ENCODE measurements around the gene PLAC8. TPM values are rescaled to one million over a fixed set of nuclear protein-coding genes. Genes with fewer than 3 reads are reported as not detected.

PLAC8 gene
- total RNA-seq, 1 experiment from 2014 or later, result 1.6 TPM

DNA sequence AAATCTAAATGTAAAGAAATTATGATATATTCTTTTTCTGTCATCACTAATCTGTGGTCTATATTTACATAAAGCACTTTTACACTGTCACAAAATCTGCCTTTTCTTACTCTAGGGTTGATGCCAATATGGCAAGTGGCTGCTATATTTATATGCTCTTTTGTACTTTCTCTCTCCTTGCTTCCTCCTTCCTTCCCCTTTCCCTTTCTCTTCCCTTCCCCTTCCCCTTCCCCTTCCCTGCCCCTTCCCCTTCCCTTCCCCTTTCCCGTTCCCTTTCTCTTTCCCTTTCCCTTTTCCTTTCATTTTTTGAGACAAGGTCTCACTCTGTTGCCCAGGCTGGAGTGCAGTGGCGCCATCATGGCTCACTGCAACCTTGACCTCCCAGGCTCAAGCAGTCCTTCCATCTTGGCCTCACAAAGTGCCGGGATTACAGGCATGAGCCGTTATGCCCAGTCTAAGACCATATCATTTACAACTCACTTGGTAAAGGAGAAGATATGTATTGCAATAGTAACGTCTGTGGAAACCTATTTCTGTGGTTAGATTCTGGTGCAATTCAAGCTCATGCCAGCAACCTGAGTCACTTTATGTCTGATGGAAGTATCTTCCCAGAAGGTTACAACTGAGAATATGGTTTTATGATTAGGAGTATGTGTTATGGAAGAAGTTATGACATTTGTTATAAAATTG lies 13.9 kb upstream of the PLAC8 start:
- Histone ChIP-seq H3K27ac (ENCODE audit: low read length) (no peak overlapping the region), H3K79me2 (ENCODE audit: low read length) (no peaks in the 10 kb centered on the region), H3K4me2 (ENCODE audit: low read length) (peak overlapping the region; percentile 31; the same call in 1 of the 2 replicates), H2AFZ (ENCODE audit: low read length) (no peak overlapping the region), H3K27me3 (ENCODE audit: low read length) (no peaks in the 10 kb centered on the region), H3K9ac (ENCODE audit: low read length) (no peak overlapping the region), H3F3A (ENCODE audit: low read length, unreplicated experiment) (no peaks in the 10 kb centered on the region), H4K20me1 (ENCODE audit: low read length) (no peaks in the 10 kb centered on the region), H3K9me2 (replicated peaks; ENCODE audit: low read length) (no peaks in the 10 kb centered on the region), H3K9me3 (ENCODE audit: low read length) (no peaks in the 10 kb centered on the region), H3K36me3 (ENCODE audit: low read depth, low read length) (no peaks in the 10 kb centered on the region), H3K4me1 (ENCODE audit: insufficient read depth, low read length) (peaks cover 2% of the 10 kb centered on the region; the same call in 1 of the 2 replicates), H3K4me3 (ENCODE audit: low read length) (no peak overlapping the region)
- TF ChIP-seq EZH2phosphoT487 (IDR thresholded peaks at IDR 0.05; ENCODE audit: borderline replicate concordance, low read length) (no peak), EZH2 (IDR thresholded peaks at IDR 0.05; ENCODE audit: low read length, unreplicated experiment) (no peak)
- TF ChIP-seq, protein P1, sequence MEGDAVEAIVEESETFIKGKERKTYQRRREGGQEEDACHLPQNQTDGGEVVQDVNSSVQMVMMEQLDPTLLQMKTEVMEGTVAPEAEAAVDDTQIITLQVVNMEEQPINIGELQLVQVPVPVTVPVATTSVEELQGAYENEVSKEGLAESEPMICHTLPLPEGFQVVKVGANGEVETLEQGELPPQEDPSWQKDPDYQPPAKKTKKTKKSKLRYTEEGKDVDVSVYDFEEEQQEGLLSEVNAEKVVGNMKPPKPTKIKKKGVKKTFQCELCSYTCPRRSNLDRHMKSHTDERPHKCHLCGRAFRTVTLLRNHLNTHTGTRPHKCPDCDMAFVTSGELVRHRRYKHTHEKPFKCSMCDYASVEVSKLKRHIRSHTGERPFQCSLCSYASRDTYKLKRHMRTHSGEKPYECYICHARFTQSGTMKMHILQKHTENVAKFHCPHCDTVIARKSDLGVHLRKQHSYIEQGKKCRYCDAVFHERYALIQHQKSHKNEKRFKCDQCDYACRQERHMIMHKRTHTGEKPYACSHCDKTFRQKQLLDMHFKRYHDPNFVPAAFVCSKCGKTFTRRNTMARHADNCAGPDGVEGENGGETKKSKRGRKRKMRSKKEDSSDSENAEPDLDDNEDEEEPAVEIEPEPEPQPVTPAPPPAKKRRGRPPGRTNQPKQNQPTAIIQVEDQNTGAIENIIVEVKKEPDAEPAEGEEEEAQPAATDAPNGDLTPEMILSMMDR (conservative IDR thresholded peaks at IDR 0.05; ENCODE audit: low read depth, low read length), result no peak
- ChIA-PET CTCF (no interaction called here), POLR2A (ENCODE audit: unreplicated experiment) (no interaction called here)
- BruUV-seq (replicated peaks), result no TSS peak
- peak; percentile 66 for ATAC-seq
- intact Hi-C loops (cut with micrococcal nuclease), result no loop called here
- DNase-seq, result peak; percentile 76

DNA sequence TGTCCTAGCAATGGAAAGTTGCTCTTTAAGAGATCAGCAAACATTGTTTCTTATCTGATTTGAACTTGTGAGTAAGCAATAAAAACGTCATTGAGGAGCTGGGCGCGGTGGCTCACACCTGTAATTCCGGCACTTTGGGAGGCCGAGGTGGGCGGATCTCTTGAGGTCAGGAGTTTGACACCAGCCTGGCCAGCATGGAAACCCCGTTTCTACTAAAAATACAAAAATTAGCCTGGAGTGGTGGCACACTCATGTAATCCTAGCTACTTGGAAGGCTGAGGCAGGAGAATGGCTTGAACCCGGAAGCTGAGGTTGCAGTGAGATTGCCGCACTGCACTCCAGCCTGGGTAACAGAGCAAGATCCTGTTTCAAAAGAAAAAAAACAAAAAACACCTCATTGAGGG lies 11.2 kb upstream of the PLAC8 start:
- Histone ChIP-seq H3K4me3 (ENCODE audit: low read length) (no peak overlapping the region), H3K27me3 (ENCODE audit: low read length) (no peaks in the 10 kb centered on the region), H3K36me3 (ENCODE audit: low read depth, low read length) (no peaks in the 10 kb centered on the region), H3K27ac (ENCODE audit: low read length) (no peak overlapping the region), H3K4me1 (ENCODE audit: insufficient read depth, low read length) (peaks cover 2% of the 10 kb centered on the region; the same call in 1 of the 2 replicates), H3K79me2 (ENCODE audit: low read length) (no peaks in the 10 kb centered on the region), H3K9ac (ENCODE audit: low read length) (no peak overlapping the region), H3K9me2 (replicated peaks; ENCODE audit: low read length) (no peaks in the 10 kb centered on the region), H2AFZ (ENCODE audit: low read length) (no peak overlapping the region), H4K20me1 (ENCODE audit: low read length) (no peaks in the 10 kb centered on the region), H3K4me2 (ENCODE audit: low read length) (no peak overlapping the region), H3K9me3 (ENCODE audit: low read length) (no peaks in the 10 kb centered on the region), H3F3A (ENCODE audit: low read length, unreplicated experiment) (no peaks in the 10 kb centered on the region)
- CTCF ChIA-PET, result interaction anchor here (0.6 kb wide), 1 partner anchor 227 kb away, joined by 4 read pairs; no protein-coding TSS in a partner anchor
- peak; percentile 30 for DNase-seq
- ATAC-seq, result no peak
- POLR2A ChIA-PET (ENCODE audit: unreplicated experiment), result no interaction called here
- no TSS peak for BruUV-seq (replicated peaks)
- intact Hi-C loops (cut with micrococcal nuclease), result no loop called here
- no peak for TF ChIP-seq EZH2 (IDR thresholded peaks at IDR 0.05; ENCODE audit: low read length, unreplicated experiment)

DNA sequence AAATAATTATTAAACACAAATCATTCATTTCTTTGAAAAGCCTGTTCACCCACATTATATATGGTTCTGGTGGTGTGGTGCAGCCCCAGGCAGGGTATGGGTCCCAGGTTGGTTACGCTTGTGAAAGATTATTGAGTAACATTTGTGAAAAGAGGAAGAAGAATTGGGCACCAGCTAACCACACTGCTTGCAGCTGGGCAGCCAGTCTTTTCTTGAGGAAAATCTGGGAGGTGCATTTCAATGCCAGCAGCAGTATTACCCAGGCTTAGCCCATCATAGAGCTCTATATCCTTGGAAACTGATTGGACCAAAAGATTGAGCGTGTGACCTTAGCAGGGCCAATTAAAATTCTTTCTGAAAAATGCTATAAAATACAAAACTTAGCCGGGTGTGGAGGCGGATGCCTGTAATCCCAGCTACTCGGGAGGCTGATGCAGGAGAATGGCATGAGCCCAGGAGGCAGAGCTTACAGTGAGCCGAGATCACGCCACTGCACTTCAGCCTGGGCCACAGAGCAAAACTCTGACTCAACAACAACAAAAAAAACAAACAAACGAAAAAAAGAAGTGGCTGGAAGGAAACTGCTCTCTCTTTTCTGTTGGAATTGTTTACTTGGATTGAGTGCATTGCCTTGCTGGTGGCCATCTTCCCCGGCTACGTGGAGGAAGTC lies 9.7 kb upstream of the PLAC8 start:
- no TSS peak for BruUV-seq (replicated peaks)
- no peaks in the 10 kb centered on the region for H4K20me1 ChIP-seq (ENCODE audit: low read length)
- CTCF ChIA-PET, result no interaction called here
- no peaks in the 10 kb centered on the region for H3K36me3 ChIP-seq (ENCODE audit: low read depth, low read length)
- no peak for ATAC-seq
- no peak overlapping the region for H3K27ac ChIP-seq (ENCODE audit: low read length)
- POLR2A ChIA-PET (ENCODE audit: unreplicated experiment), result no interaction called here
- no peak overlapping the region for H2AFZ ChIP-seq (ENCODE audit: low read length)
- H3K79me2 ChIP-seq (ENCODE audit: low read length), result no peaks in the 10 kb centered on the region
- intact Hi-C loops (cut with micrococcal nuclease), result no loop called here
- no peak for DNase-seq
- H3F3A ChIP-seq (ENCODE audit: low read length, unreplicated experiment), result no peaks in the 10 kb centered on the region
- H3K4me3 ChIP-seq (ENCODE audit: low read length), result no peak overlapping the region
- H3K9me2 ChIP-seq (replicated peaks; ENCODE audit: low read length), result no peaks in the 10 kb centered on the region
- H3K4me2 ChIP-seq (ENCODE audit: low read length), result no peak overlapping the region
- no peak for TF ChIP-seq EZH2 (IDR thresholded peaks at IDR 0.05; ENCODE audit: low read length, unreplicated experiment)
- TF ChIP-seq EZH2phosphoT487 (IDR thresholded peaks at IDR 0.05; ENCODE audit: borderline replicate concordance, low read length), result no peak
- TF ChIP-seq, protein P1 (conservative IDR thresholded peaks at IDR 0.05; ENCODE audit: low read depth, low read length), result no peak
- no peaks in the 10 kb centered on the region for H3K9me3 ChIP-seq (ENCODE audit: low read length)
- peaks cover 2% of the 10 kb centered on the region; the same call in 1 of the 2 replicates for H3K4me1 ChIP-seq (ENCODE audit: insufficient read depth, low read length)
- H3K9ac ChIP-seq (ENCODE audit: low read length), result no peak overlapping the region
- H3K27me3 ChIP-seq (ENCODE audit: low read length), result no peaks in the 10 kb centered on the region
